Osteocyte (in vitro differentiated cells): ENCODE results near the gene AHNAK. TPM values are rescaled to one million over a fixed set of nuclear protein-coding genes. Genes with fewer than 3 reads are reported as not detected.

Experiments used
- DNase-seq: peaks from one replicate; pipeline ENCODE4 v3.0.0; 2021; ENCODE audit warnings: mixed read lengths; ENCODE audit not compliant: unreplicated experiment; ENCODE audit errors: extremely low spot score
- H3K27ac Mint-ChIP-seq: one replicate; pipeline ENCODE4 v1.8.0; 2021; ENCODE audit warnings: mild to moderate bottlenecking, mixed read lengths; ENCODE audit not compliant: unreplicated experiment
- H3K27me3 Mint-ChIP-seq: one replicate; pipeline ENCODE4 v1.8.0; 2021; ENCODE audit warnings: mixed read lengths; ENCODE audit not compliant: unreplicated experiment
- H3K36me3 Mint-ChIP-seq: one replicate; pipeline ENCODE4 v1.8.0; 2021; ENCODE audit warnings: mixed read lengths; ENCODE audit not compliant: unreplicated experiment
- H3K4me1 Mint-ChIP-seq: one replicate; pipeline ENCODE4 v1.8.0; 2021; ENCODE audit warnings: mixed read lengths; ENCODE audit not compliant: unreplicated experiment
- H3K4me3 Mint-ChIP-seq: one replicate; pipeline ENCODE4 v1.8.0; 2021; ENCODE audit warnings: mild to moderate bottlenecking, moderate library complexity, mixed read lengths; ENCODE audit not compliant: unreplicated experiment
- H3K9me3 Mint-ChIP-seq: one replicate; pipeline ENCODE4 v1.8.0; 2021; ENCODE audit warnings: mixed read lengths; ENCODE audit not compliant: unreplicated experiment
- total RNA-seq: library from RNA; stranded (reverse); gene quantifications from 2 replicates; pipeline ENCODE4 v1.2.1, GENCODE V29; 2021
- TF ChIP-seq, protein P1 (sequence below): fragments of 200-600 bp; sonication (generic); IDR thresholded peaks from 2 replicates; pipeline ENCODE4 v1.5.0; 2021; ENCODE audit warnings: antibody characterized with exemption, mild to moderate bottlenecking, moderate library complexity

AHNAK gene
- total RNA-seq, 1 donor from 2014 or later: 462 TPM

GRCh38 chr11:62547691-62548281 lies 1.2 kb upstream of the AHNAK start:
- Mint-ChIP-seq H3K36me3 (no peaks in the 10 kb centered on the region), H3K4me1 (peaks cover 55% of the 10 kb centered on the region), H3K9me3 (no peaks in the 10 kb centered on the region), H3K4me3 (peak overlapping the region; percentile 84), H3K27ac (peak overlapping the region; percentile 86), H3K27me3 (no peaks in the 10 kb centered on the region)
- TF ChIP-seq, protein P1, sequence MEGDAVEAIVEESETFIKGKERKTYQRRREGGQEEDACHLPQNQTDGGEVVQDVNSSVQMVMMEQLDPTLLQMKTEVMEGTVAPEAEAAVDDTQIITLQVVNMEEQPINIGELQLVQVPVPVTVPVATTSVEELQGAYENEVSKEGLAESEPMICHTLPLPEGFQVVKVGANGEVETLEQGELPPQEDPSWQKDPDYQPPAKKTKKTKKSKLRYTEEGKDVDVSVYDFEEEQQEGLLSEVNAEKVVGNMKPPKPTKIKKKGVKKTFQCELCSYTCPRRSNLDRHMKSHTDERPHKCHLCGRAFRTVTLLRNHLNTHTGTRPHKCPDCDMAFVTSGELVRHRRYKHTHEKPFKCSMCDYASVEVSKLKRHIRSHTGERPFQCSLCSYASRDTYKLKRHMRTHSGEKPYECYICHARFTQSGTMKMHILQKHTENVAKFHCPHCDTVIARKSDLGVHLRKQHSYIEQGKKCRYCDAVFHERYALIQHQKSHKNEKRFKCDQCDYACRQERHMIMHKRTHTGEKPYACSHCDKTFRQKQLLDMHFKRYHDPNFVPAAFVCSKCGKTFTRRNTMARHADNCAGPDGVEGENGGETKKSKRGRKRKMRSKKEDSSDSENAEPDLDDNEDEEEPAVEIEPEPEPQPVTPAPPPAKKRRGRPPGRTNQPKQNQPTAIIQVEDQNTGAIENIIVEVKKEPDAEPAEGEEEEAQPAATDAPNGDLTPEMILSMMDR: no peak
- no peak for DNase-seq

- Mint-ChIP-seq H3K27me3 (no peaks in the 10 kb centered on the region), H3K9me3 (no peaks in the 10 kb centered on the region), H3K36me3 (no peaks in the 10 kb centered on the region), H3K27ac (peak overlapping the region; percentile 86), H3K4me1 (peaks cover 55% of the 10 kb centered on the region), H3K4me3 (peak overlapping the region; percentile 84)
- DNase-seq: no peak
- TF ChIP-seq, protein P1: no peak
Measured at GRCh38 chr11:62546929-62547625, 471 bp upstream of the AHNAK start.

DNA sequence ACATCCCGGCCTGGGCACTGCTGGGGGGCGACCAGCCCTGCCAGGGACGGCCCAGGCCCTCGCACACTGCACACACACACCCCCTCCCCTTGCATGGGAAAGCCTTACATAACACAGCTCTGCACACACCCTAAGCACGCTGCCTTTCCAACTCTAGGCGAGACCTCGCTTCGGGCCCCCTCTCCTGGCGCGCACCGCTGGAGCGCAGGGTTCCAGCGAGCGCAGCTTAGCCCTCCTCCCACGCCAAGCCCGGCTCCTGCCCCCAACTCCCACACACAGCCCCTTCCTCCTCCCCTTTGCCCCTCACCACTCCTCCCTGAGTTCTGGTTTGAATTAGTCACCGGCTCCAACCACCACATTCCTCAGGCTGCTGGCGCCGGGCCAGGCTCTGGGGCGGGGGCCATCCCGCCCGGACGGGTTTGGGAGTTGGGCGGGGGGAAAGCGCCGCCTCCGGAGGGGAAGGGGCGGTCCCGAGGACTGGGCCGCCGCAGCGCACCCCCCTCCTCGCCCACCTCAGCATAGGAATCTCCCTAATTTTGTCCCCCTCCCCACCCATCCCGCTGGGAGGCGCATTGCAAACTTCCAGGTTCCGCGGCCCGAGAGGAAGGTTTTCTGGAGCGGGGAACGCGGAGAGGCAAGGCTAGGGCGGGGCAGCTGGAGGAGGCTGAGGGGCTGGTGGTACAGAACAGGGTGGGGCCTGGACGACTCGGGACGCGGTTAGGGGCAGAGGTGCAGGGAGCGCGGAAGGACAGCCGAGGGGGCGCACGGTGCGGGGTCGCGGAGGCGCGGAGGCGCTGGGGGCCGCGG lies 966 bp downstream of the AHNAK start:
- H3K27me3 Mint-ChIP-seq: no peaks in the 10 kb centered on the region
- peak overlapping the region; percentile 97 for H3K4me3 Mint-ChIP-seq
- H3K4me1 Mint-ChIP-seq: peaks cover 63% of the 10 kb centered on the region
- TF ChIP-seq, protein P1: peak; percentile 8
- H3K27ac Mint-ChIP-seq: peak overlapping the region; percentile 95
- H3K36me3 Mint-ChIP-seq: no peaks in the 10 kb centered on the region
- peak; percentile 97 for DNase-seq
- no peaks in the 10 kb centered on the region for H3K9me3 Mint-ChIP-seq

GRCh38 chr11:62544581-62545436 lies 1.8 kb downstream of the AHNAK start:
- H3K36me3 Mint-ChIP-seq: no peaks in the 10 kb centered on the region
- H3K27me3 Mint-ChIP-seq: no peaks in the 10 kb centered on the region
- H3K4me1 Mint-ChIP-seq: peaks cover 71% of the 10 kb centered on the region
- H3K27ac Mint-ChIP-seq: peak overlapping the region; percentile 95
- DNase-seq: no peak
- H3K4me3 Mint-ChIP-seq: peak overlapping the region; percentile 97
- no peaks in the 10 kb centered on the region for H3K9me3 Mint-ChIP-seq
- TF ChIP-seq, protein P1: no peak
